Fibroblast of skin of left biceps (primary cell): Measurements from ENCODE around the gene MICALL1.

Experiments
- DNase-seq, 2 experiments: peaks; one replicate each; pipeline ENCODE4 v3.0.0-alpha.2; 2013; ENCODE audit warnings: low read depth in 2 of 2

Gene MICALL1

GRCh38 chr22:37982151-37982785, 76.2 kb downstream of the MICALL1 start:
- no peak for DNase-seq

GRCh38 chr22:37982938-37983859, 77.1 kb downstream of the MICALL1 start:
- DNase-seq = no peak

DNA sequence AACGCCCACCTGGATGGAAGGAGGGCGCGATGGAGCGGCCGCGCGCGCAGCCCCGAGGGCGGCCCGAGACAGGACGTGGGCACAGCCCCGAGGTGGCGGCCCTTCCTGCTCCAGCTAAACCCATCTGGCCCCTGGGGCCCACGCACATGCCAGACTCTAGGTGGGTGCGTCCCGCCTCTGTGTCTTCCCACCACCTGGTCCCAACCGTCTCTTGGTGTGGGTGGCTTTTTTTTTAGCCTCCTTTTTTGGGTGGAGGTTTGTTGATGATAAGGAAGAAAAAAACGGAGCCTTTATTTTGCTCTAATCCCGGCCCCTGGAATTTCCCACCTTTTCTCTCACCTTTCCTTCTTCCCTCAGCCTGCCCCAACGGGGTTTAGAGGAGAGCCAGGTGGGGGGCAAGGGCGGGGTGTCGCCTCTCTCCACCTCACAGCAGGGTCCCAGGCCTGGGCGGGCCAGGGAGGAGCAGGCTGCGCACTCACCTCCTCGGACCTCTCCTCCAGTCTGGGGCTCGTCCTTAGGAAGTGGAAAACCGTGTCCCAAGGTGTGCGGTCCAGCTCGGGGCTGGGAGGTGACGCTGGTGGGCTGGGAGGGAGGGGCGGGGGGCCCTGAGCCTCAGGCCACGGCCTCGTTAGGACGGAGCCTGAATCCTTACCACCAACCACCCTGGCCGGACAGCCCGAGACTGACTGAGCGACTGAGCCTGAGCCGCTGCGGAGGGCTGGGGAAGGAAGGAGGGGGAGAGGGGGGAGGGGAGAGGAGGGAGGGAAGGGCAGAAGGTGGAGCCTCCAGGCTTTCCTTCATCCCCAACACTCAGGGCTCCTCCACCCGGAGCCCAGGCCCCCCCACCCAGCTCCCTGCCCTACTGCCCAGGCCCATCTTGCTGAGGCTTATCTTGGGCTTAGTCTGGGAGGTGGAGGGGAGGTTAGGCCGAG, 78.0 kb downstream of the MICALL1 start, which contains the start of gene SOX10:
Gene SOX10 (minus strand): TSS at position 696 of the 932 bp plus-strand sequence. CDS start 771 bp downstream, outside the sequence.
- DNase-seq = no peak

- DNase-seq = no peak
Observed at GRCh38 chr22:37985050-37985585, 79.0 kb downstream of the MICALL1 start.

DNA sequence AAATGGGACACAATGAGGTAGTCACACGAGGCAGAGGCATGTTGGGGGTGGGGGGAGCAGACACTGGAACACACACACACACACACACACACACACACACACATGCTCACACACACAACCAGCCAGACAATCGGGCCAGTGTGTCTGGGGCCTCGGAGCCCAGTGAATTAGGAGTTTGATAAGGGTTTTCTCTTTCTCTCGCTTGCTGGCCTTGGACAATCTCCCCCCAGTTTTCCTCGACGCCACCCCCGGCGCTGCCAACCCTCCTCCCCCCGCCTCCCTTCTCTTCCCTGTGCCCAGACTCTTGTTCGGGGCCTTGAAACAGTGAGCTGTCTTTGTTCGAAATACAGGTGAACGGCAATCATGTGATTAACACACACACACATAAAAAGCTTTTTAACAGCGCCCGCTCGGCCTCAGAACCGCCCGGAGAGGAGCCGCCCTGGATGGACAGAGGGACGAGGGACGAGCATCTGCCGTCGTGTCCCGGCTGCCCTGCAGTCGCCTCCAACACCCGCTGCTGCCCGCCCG, 79.7 kb downstream of the MICALL1 start:
- DNase-seq = no peak

GRCh38 chr22:37986371-37986770, 80.3 kb downstream of the MICALL1 start:
- no peak for DNase-seq

- DNase-seq = no peak
Observed at GRCh38 chr22:37989146-37990045, 83.3 kb downstream of the MICALL1 start.

- DNase-seq = no peak
Observed at GRCh38 chr22:37990301-37990700, 84.2 kb downstream of the MICALL1 start.

GRCh38 chr22:37990862-37991261, 84.8 kb downstream of the MICALL1 start:
- no peak for DNase-seq

GRCh38 chr22:37991731-37992442, 85.8 kb downstream of the MICALL1 start:
- no peak for DNase-seq
